EH (cell line): ENCODE data around the gene GRAMD1A.

Experiments
- DNase-seq: peaks from one replicate; pipeline ENCODE4 v3.0.0-alpha.2; 2015; ENCODE audit warnings: low read depth

The GRAMD1A gene

GRCh38 chr19:35075202-35076025, 75.3 kb downstream of the GRAMD1A start:
- DNase-seq = no peak

GRCh38 chr19:35076026-35076370, 75.9 kb downstream of the GRAMD1A start:
- no peak for DNase-seq
